Gastrocnemius medialis (tissue), 4 donors: Measurements from ENCODE around the gene NNT. TPM values are rescaled to one million over a fixed set of nuclear protein-coding genes. Genes with fewer than 3 reads are reported as not detected.
A peak's percentile ranks its signal among the peaks of the same experiment; 100 is the strongest.

ENCODE experiments used
- ATAC-seq, 2 donors: fragments of 150-250 bp; one replicate each; pipeline ENCODE4 v1.9.1; 2016
- DNase-seq, 2 donors: peaks; one replicate each; pipeline ENCODE4 v3.0.0-alpha.2; 2019
- H3K27ac ChIP-seq, 4 donors: fragments of 200-600 bp; sonication (generic); 1 replicate in 1 of 4; 2 replicates in 3 of 4; pipeline ENCODE4 v1.5.1; 2016 to 2018; ENCODE audit warnings: mild to moderate bottlenecking in 2 of 4, moderate library complexity in 1 of 4
- H3K27me3 ChIP-seq, 3 donors: fragments of 200-600 bp; sonication (generic) in 2 of 3; 1 replicate in 1 of 3; 2 replicates in 2 of 3; pipeline versions ENCODE4 v1.5.1 to v1.6.0; 2016 to 2019; ENCODE audit warnings: mild to moderate bottlenecking in 1 of 3, moderate library complexity in 1 of 3
- H3K36me3 ChIP-seq, 2 donors: fragments of 200-600 bp; sonication (generic) in 1 of 2; one replicate each; pipeline ENCODE4 v1.5.1; 2017 to 2018
- H3K4me1 ChIP-seq, 2 donors: fragments of 200-600 bp; sonication (generic) in 1 of 2; one replicate each; pipeline ENCODE4 v1.5.1; 2016 to 2017; ENCODE audit warnings: mild to moderate bottlenecking in 2 of 2
- H3K4me3 ChIP-seq, 4 donors: fragments of 200-600 bp; sonication (generic) in 3 of 4; 1 replicate in 1 of 4; 2 replicates in 3 of 4; pipeline ENCODE4 v1.5.1; 2016 to 2019; ENCODE audit warnings: mild to moderate bottlenecking in 2 of 4
- H3K9me3 ChIP-seq, 3 donors: fragments of 200-600 bp; sonication (generic) in 2 of 3; 1 replicate in 1 of 3; 2 replicates in 2 of 3; pipeline ENCODE4 v1.5.1; 2016 to 2019
- CTCF ChIP-seq, 5 experiments: fragments of 450-650 bp in 3 of 5; fragments of 200-600 bp in 2 of 5; sonication (generic) in 2 of 5; IDR thresholded peaks in 4 of 5; conservative IDR thresholded peaks in 1 of 5; 1 replicate in 4 of 5; 2 replicates in 1 of 5; pipeline ENCODE4 v1.5.1; 2016 to 2019; ENCODE audit warnings: antibody characterized with exemption in 5 of 5, mild to moderate bottlenecking in 3 of 5, moderate library complexity in 3 of 5
- POLR2A ChIP-seq, 2 donors: fragments of 450-650 bp; IDR thresholded peaks; one replicate each; pipeline ENCODE4 v1.6.1; 2017; ENCODE audit warnings: antibody characterized with exemption in 2 of 2, mild to moderate bottlenecking in 2 of 2, moderate library complexity in 2 of 2
- in situ Hi-C, 4 donors: fragments of 200-750 bp; cut with MboI; loops; one replicate each; pipeline versions ENCODE4 v1.15.0 to v1.8.0; 2017; ENCODE audit warnings: low sequenced_read_pairs in 4 of 4
- intact Hi-C: fragments of 100-400 bp; cut with DNase I; formaldehyde crosslinking; loops from one replicate; pipeline ENCODE4 v1.15.1; 2023; ENCODE audit warnings: low total_unique reads
- total RNA-seq, 4 donors: library from RNA; depleted of rRNA; stranded (reverse); fragments of >200 nt; gene quantifications; one replicate each; pipeline versions ENCODE4 v1.1.0 to v1.2.3, GENCODE V29; 2016

Gene NNT
- total RNA-seq, 4 donors from 2014 or later, result 90.3 to 149 (median 127) TPM

GRCh38 chr5:43646992-43647391 lies 44.0 kb downstream of the NNT start:
- ATAC-seq, result no peak
- peak overlapping the region in 2 of 4 donors; percentile 26 to 44 for H3K27ac ChIP-seq
- H3K27me3 ChIP-seq, result no peaks in the 10 kb centered on the region
- intact Hi-C loops, result no loop called here
- H3K4me1 ChIP-seq, result peaks cover 10 to 18% of the 10 kb centered on the region in 2 donors
- H3K9me3 ChIP-seq, result no peaks in the 10 kb centered on the region
- in situ Hi-C loops, result no loop called here
- H3K4me3 ChIP-seq, result no peak overlapping the region
- H3K36me3 ChIP-seq, result peaks cover 0 to 65% of the 10 kb centered on the region in 2 donors
- TF ChIP-seq CTCF (IDR thresholded peaks at IDR 0.05 in 4 of 5, conservative IDR thresholded peaks at IDR 0.05 in 1 of 5) (no peak), POLR2A (IDR thresholded peaks at IDR 0.05) (no peak)
- DNase-seq, result no peak

- DNase-seq (no peak), ATAC-seq (no peak)
- TF ChIP-seq CTCF (IDR thresholded peaks at IDR 0.05 in 4 of 5, conservative IDR thresholded peaks at IDR 0.05 in 1 of 5), result no peak
- H3K9me3 ChIP-seq, result no peaks in the 10 kb centered on the region
- H3K36me3 ChIP-seq, result peaks cover 0 to 71% of the 10 kb centered on the region in 2 donors
- H3K27me3 ChIP-seq, result no peaks in the 10 kb centered on the region
- intact Hi-C loops, result no loop called here
- H3K4me3 ChIP-seq, result no peak overlapping the region
- peak overlapping the region in 1 of 4 donors; percentile 29 for H3K27ac ChIP-seq
- peaks cover 8 to 18% of the 10 kb centered on the region in 2 donors for H3K4me1 ChIP-seq
- in situ Hi-C loops, result no loop called here
Observed at GRCh38 chr5:43647789-43648188, 44.8 kb downstream of the NNT start.

- Histone ChIP-seq H3K36me3 (peaks cover 0 to 78% of the 10 kb centered on the region in 2 donors), H3K27ac (peak overlapping the region in 3 of 4 donors; percentile 18 to 29 (median 21)), H3K4me3 (no peak overlapping the region), H3K4me1 (peaks cover 9 to 15% of the 10 kb centered on the region in 2 donors), H3K9me3 (no peaks in the 10 kb centered on the region), H3K27me3 (no peaks in the 10 kb centered on the region)
- DNase-seq (peak; percentile 12 to 39), ATAC-seq (peak; percentile 28 to 56)
- intact Hi-C loops, result no loop called here
- no peak for TF ChIP-seq CTCF (IDR thresholded peaks at IDR 0.05 in 4 of 5, conservative IDR thresholded peaks at IDR 0.05 in 1 of 5)
- no peak for TF ChIP-seq POLR2A (IDR thresholded peaks at IDR 0.05)
- in situ Hi-C loops, result no loop called here
Observed at GRCh38 chr5:43648499-43649124, 45.6 kb downstream of the NNT start.

GRCh38 chr5:43649256-43649655 lies 46.3 kb downstream of the NNT start:
- Histone ChIP-seq H3K9me3 (no peaks in the 10 kb centered on the region), H3K4me3 (no peak overlapping the region), H3K4me1 (peaks cover 9 to 15% of the 10 kb centered on the region in 2 donors), H3K27me3 (no peaks in the 10 kb centered on the region), H3K36me3 (peaks cover 0 to 81% of the 10 kb centered on the region in 2 donors), H3K27ac (peak overlapping the region in 3 of 4 donors; percentile 18 to 29 (median 21))
- ATAC-seq, result no peak
- in situ Hi-C loops (no loop called here), intact Hi-C loops (no loop called here)
- TF ChIP-seq POLR2A (IDR thresholded peaks at IDR 0.05) (no peak), CTCF (IDR thresholded peaks at IDR 0.05 in 4 of 5, conservative IDR thresholded peaks at IDR 0.05 in 1 of 5) (no peak)
- no peak for DNase-seq
